Measurements from ENCODE around the gene LILRB4. TPM values are rescaled to one million over a fixed set of nuclear protein-coding genes. Genes with fewer than 3 reads are reported as not detected.

Gene LILRB4
- total RNA-seq (1 to 10 TPM in 4 of 7 donors, under 1 TPM in 2, not detected in 1; 0.48 to 4.9 (median 1.0) TPM), polyA plus RNA-seq (1 to 10 TPM in 1 of 2 donors, under 1 TPM in 1; 0.82 to 6.9 TPM)
- long read RNA-seq, donor 1, partial matches to known transcripts, result 0 of 1 reads
- long read RNA-seq, donor 1, other reads (novel, unspliced or antisense), result 0 of 1 reads
- long read RNA-seq, donor 2, result 0 reads
- long read RNA-seq, donor 3, partial matches to known transcripts, result 2 of 3 reads
- long read RNA-seq, donor 3, other reads (novel, unspliced or antisense), result 0 of 3 reads

DNA sequence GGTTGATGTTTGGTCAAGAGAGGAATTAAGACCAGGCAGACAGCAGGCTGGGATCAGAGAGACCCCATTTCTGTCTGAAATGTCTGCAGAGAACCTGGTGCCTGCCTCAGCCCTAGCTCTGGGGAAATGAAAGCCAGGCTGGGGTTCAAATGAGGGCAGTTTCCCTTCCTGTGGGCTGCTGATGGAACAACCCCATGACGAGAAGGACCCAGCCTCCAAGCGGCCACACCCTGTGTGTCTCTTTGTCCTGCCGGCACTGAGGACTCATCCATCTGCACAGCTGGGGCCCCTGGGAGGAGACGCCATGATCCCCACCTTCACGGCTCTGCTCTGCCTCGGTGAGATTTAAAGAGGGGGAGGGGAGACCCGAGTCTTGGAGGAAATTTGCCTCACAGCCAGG, at the start of gene LILRB4:
Gene LILRB4, plus strand, starts transcription at position 256 of the 400 bp plus-strand sequence. Its CDS starts 49 bp downstream, at position 305.
- H3K4me1 ChIP-seq (ENCODE audit: insufficient read depth), result no peaks in the 10 kb centered on the region
- no peak within 1 kb of the TSS for H3K27ac ChIP-seq
- 62 to 76% (median 63%) methylated on average over 7 of the region's 7 CpGs for WGBS, 3 donors
- no peaks in the 10 kb centered on the region for H3K9me3 ChIP-seq
- intact Hi-C loops (cut with DNase I), result no loop called here
- TF ChIP-seq POLR2A (IDR thresholded peaks at IDR 0.05), result no peak
- TF ChIP-seq, protein P1, sequence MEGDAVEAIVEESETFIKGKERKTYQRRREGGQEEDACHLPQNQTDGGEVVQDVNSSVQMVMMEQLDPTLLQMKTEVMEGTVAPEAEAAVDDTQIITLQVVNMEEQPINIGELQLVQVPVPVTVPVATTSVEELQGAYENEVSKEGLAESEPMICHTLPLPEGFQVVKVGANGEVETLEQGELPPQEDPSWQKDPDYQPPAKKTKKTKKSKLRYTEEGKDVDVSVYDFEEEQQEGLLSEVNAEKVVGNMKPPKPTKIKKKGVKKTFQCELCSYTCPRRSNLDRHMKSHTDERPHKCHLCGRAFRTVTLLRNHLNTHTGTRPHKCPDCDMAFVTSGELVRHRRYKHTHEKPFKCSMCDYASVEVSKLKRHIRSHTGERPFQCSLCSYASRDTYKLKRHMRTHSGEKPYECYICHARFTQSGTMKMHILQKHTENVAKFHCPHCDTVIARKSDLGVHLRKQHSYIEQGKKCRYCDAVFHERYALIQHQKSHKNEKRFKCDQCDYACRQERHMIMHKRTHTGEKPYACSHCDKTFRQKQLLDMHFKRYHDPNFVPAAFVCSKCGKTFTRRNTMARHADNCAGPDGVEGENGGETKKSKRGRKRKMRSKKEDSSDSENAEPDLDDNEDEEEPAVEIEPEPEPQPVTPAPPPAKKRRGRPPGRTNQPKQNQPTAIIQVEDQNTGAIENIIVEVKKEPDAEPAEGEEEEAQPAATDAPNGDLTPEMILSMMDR (IDR thresholded peaks at IDR 0.05), result no peak
- TF ChIP-seq EP300 (IDR thresholded peaks at IDR 0.05), result no peak
- no peak within 1 kb of the TSS for H3K4me3 ChIP-seq
- H3K27me3 ChIP-seq, result no peaks in the 10 kb centered on the region
- DNase-seq, result no peak
- no peaks in the 10 kb centered on the region for H3K36me3 ChIP-seq

DNA sequence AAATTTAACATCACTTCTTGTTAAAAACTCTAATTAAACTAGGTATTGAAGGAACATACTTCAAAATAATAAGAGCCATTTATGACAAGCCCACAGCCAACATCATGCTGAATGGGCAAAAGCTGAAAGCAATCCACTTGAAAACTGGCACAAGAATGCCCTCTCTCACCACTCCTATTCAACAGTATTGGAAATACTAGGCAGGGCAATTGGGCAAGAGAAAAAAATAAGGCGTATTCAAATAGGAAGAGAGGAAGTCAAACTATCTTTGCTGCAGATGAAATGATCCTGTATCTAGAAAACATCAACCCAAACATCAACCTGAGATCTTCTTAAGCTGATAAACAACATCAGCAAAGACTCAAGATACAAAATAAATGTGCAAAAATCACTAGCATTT, 48.1 kb upstream of the LILRB4 start:
- TF ChIP-seq POLR2A (IDR thresholded peaks at IDR 0.05) (no peak), EP300 (IDR thresholded peaks at IDR 0.05) (no peak)
- TF ChIP-seq, protein P1 (IDR thresholded peaks at IDR 0.05), result no peak
- Histone ChIP-seq H3K27me3 (no peaks in the 10 kb centered on the region), H3K4me3 (no peak overlapping the region), H3K4me1 (ENCODE audit: insufficient read depth) (no peaks in the 10 kb centered on the region), H3K27ac (no peak overlapping the region), H3K9me3 (no peaks in the 10 kb centered on the region), H3K36me3 (no peaks in the 10 kb centered on the region)
- WGBS, 3 donors, result 83 to 88% (median 84%) methylated on average over 1 of the region's 1 CpG
- intact Hi-C loops (cut with DNase I), result no loop called here
- no peak for DNase-seq

DNA sequence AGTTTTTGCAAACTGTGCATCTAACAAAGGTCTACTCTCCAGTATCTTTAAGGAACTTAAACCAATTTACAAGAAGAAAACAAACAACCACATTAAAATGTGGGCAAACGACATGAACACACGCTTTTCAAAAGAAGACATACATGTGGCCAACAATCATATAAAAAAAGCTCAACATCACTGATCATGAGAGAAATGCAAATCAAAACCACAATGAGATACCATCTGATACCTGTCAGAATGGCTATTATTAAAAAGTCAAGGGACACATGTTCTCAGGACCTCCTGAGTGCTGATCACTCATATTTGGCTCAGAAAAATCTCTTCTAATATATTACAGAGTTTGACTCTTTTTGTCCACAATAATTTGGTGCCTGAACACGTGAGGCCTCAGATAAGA, 46.7 kb upstream of the LILRB4 start:
- Histone ChIP-seq H3K9me3 (no peaks in the 10 kb centered on the region), H3K27me3 (no peaks in the 10 kb centered on the region), H3K36me3 (no peaks in the 10 kb centered on the region), H3K4me3 (no peak overlapping the region), H3K27ac (no peak overlapping the region), H3K4me1 (ENCODE audit: insufficient read depth) (no peaks in the 10 kb centered on the region)
- WGBS, 3 donors, result 53 to 66% (median 57%) methylated on average over 3 of the region's 3 CpGs
- TF ChIP-seq, protein P1 (IDR thresholded peaks at IDR 0.05), result no peak
- no peak for DNase-seq
- intact Hi-C loops (cut with DNase I), result no loop called here

DNA sequence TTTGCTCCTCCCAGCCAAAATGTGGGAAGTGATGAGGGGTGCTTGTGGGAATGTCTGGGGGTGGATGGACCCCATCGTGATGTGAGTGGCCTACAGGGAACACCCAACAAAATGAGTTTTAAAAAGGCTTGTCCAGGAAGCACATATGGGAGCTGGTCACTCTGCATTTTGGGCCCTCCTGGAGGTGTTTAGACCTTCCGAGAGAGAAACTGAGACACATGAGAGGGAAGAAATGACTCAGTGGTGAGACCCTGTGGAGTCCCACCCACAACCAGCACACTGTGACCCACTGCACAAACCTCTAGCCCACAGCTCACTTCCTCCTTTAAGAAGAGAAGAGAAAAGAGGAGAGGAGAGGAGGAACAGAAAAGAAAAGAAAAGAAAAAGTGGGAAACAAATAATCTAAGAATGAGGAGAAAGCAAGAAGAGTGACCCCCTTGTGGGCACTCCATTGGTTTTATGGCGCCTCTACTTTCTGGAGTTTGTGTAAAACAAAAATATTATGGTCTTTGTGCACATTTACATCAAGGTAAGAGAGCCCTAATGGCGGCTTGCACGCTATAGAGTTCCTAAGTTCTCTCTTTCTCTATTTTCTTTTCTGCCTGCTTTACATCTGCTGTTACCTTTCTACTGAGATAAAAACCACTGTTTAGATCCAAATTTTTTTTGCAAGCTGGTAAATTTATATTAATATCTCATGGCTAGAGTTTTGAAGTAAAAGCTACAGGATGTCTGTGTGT, 45.8 kb upstream of the LILRB4 start:
- no peaks in the 10 kb centered on the region for H3K9me3 ChIP-seq
- no peaks in the 10 kb centered on the region for H3K4me1 ChIP-seq (ENCODE audit: insufficient read depth)
- TF ChIP-seq, protein P1 (IDR thresholded peaks at IDR 0.05), result no peak
- TF ChIP-seq POLR2A (IDR thresholded peaks at IDR 0.05), result no peak
- no peak for TF ChIP-seq EP300 (IDR thresholded peaks at IDR 0.05)
- H3K36me3 ChIP-seq, result no peaks in the 10 kb centered on the region
- H3K27ac ChIP-seq, result no peak overlapping the region
- intact Hi-C loops (cut with DNase I), result no loop called here
- WGBS, 3 donors, result 55 to 66% (median 65%) methylated on average over 5 of the region's 5 CpGs
- DNase-seq, result no peak
- no peaks in the 10 kb centered on the region for H3K27me3 ChIP-seq
- no peak overlapping the region for H3K4me3 ChIP-seq

Measured in ovary (tissue), 10 donors.